Islet of Langerhans (tissue), 1 donor: ENCODE data around the gene CDC42BPB.

Experiments used
- FAIRE-seq: peaks from one replicate; lab custom pipeline; 2011; peaks lifted over from hg19 to GRCh38; lab: Jason Lieb, UNC

The CDC42BPB gene

GRCh38 chr14:102914474-102915291 is 142.7 kb downstream of the CDC42BPB start:
- no peak for FAIRE-seq

GRCh38 chr14:102913341-102914211 is 143.8 kb downstream of the CDC42BPB start:
- FAIRE-seq, result no peak

GRCh38 chr14:102911991-102912761 is 145.2 kb downstream of the CDC42BPB start:
- no peak for FAIRE-seq

- FAIRE-seq, result no peak
Measured at GRCh38 chr14:102911541-102911951, 145.8 kb downstream of the CDC42BPB start.

GRCh38 chr14:102910442-102910841 is 146.9 kb downstream of the CDC42BPB start:
- no peak for FAIRE-seq

GRCh38 chr14:102909911-102910310 is 147.4 kb downstream of the CDC42BPB start:
- no peak for FAIRE-seq

GRCh38 chr14:102909462-102909861 is 147.9 kb downstream of the CDC42BPB start:
- FAIRE-seq, result no peak

GRCh38 chr14:102908766-102909455 is 148.4 kb downstream of the CDC42BPB start:
- no peak for FAIRE-seq

GRCh38 chr14:102907980-102908730 is 149.2 kb downstream of the CDC42BPB start:
- FAIRE-seq, result no peak

GRCh38 chr14:102907303-102907844 is 150.0 kb downstream of the CDC42BPB start:
- no peak for FAIRE-seq

GRCh38 chr14:102906616-102907302 is 150.6 kb downstream of the CDC42BPB start:
- FAIRE-seq, result no peak

- no peak for FAIRE-seq
Measured at GRCh38 chr14:102905116-102906108, 151.9 kb downstream of the CDC42BPB start.

GRCh38 chr14:102903889-102904512 is 153.3 kb downstream of the CDC42BPB start:
- no peak for FAIRE-seq

- no peak for FAIRE-seq
Measured at GRCh38 chr14:102903248-102903888, 154.0 kb downstream of the CDC42BPB start.

- FAIRE-seq, result no peak
Measured at GRCh38 chr14:102902523-102903247, 154.7 kb downstream of the CDC42BPB start.

GRCh38 chr14:102902086-102902485 is 155.3 kb downstream of the CDC42BPB start:
- no peak for FAIRE-seq

- no peak for FAIRE-seq
Measured at GRCh38 chr14:102901633-102902032, 155.7 kb downstream of the CDC42BPB start.
